Measurements from ENCODE around the gene BYSL.

The BYSL gene

GRCh38 chr6:41976794-41977484 is 55.6 kb downstream of the BYSL start:
- DNase-seq (ENCODE audit: low read depth) = peak; percentile 10
